DMS153 treated with DMSO at 0.1 percent for 48 hours (cell line): ENCODE data around the gene TSGA10.
"Not testable (repeated sequence)": the region's sequence is repeated elsewhere in the genome, so short reads cannot be mapped to it uniquely, and the experiment has no call there.

ENCODE experiments used
- DNase-seq: peaks from one replicate; lab custom pipeline; 2025; ENCODE audit not compliant: unreplicated experiment; lab: John Stamatoyannopoulos, UW

Gene TSGA10

GRCh38 chr2:99154643-99155536 is at the start of gene TSGA10, which contains the start of gene LIPT1:
TSGA10 (minus strand) TSS chr2:99154942; CDS start chr2:99109439, 45,503 bp downstream.
LIPT1 (plus strand) TSS chr2:99154967; CDS start chr2:99161958, 6,991 bp downstream.
- DNase-seq: peak; percentile 70

DNA sequence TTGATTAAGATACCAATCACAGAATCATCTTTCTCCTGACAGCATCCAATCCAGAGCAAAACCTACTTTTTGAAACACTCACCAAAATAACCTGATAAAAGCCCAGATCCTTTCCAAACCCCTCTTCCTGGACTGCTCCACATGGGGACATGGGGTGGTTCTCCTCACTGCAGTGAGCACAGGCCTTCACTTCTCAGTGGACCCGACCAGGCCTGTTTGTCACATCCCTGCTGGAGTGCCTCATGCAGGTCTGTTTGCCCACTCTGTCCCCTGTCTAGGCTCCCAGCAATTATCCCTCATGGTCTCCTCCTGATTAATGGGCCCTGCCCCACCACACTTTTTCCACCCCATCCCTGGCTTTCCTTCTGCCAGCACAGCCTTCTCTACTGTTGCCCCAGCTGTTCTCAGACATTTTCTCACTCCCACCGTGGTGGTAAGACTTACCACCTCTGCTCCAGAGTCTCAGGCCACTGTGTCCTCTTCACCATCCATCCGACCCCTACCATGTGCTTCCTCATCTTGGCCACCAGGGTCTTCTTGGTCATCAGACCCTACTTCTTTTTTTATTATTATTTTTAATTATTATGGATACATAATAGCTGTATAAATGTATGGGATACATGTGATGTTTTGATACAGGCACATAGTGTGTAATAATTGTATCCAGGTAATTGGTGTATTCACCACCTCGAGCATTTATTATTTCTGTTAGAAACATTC is 47.4 kb upstream of the TSGA10 start:
- DNase-seq: no peak

DNA sequence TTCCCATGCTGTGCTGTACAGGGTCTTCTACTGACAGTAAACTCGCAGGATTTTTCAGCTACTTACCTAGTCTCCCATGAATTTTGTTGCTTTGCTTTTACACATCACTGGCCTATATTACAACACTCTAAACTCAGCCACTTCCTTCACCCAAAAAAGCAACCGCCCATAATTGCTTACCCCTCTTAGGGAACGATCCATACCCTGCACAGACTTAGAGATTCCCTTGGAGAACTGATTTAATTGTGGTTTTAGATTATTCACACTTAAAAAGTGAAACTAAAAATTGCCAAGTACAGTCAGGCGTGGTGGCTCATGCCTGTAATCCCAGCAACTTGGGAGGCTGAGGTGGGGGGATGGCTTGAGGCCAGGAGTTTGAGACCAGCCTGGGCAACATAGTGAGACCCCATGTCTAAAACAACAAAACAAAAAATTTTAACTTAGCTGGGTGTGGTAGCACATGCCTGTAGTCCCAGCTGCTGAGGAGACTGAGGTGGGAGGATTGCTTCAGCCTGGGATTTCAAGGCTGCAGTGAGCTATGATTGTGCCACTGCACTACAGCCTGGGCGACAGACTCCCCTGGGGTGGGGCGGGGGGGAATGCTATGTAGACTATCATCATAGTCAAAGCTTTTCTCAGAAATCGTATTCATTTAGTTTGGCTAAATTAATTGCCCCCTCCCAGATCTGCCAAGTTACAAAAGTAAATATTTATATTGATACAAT is 45.5 kb upstream of the TSGA10 start:
- no peak for DNase-seq

GRCh38 chr2:99198103-99198841 is 43.5 kb upstream of the TSGA10 start:
- DNase-seq: no peak

DNA sequence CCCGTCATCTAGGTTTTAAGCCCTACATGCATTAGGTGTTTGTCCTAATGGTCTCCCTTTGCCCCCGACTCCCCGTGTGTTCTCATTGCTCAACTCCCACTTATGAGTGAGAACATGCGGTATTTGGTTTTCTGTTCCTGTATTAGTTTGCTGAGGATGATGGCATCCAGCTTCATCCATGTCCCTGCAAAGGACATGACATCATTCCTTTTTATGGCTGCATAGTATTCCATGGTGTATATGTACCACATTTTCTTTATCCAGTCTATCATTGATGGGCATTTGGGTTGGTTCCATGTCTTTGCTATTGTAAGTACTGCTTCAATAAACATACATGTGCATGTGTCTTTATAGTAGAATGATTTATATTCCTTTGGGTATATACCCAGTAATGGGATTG is 37.6 kb upstream of the TSGA10 start:
- DNase-seq: not testable (repeated sequence)

DNA sequence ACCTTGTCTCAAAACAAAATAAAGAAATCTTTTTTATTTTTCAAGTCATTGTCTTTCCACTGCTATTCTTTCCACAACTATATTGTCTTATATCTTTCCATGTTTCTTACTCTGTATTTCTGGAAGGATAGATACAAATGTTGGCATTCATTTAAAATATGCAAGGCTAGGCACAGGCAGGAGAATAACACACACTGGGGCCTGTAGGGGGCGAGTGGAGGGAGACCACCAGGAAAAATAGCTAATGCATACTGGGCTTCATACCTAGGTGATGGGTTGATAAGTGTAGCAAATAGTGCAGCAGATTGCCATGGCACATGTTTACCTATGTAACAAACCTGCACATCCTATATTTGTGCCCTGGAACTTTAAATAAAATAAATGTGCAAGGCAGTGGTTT is 35.8 kb upstream of the TSGA10 start:
- no peak for DNase-seq

DNA sequence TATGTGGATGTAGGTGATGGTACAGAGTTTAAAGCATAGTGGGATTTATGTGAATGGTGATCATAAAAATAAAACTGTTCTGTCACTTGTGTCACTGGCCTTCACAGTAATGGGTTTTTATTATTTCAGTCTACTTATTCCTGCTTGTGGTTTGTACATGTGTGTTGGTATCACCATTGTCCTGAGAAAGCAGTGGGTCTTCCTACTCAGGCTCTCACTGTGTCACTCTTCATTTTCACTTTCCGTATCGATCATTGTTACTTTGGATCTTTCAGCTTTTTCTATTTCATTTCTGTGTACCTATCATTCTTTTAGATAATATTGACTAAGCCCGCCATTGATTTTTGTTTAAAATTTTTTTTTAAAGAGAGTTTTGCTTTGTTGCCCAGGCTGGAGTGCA is 33.6 kb upstream of the TSGA10 start:
- DNase-seq: no peak

- no peak for DNase-seq
Observed at GRCh38 chr2:99187011-99187410, 32.3 kb upstream of the TSGA10 start.

DNA sequence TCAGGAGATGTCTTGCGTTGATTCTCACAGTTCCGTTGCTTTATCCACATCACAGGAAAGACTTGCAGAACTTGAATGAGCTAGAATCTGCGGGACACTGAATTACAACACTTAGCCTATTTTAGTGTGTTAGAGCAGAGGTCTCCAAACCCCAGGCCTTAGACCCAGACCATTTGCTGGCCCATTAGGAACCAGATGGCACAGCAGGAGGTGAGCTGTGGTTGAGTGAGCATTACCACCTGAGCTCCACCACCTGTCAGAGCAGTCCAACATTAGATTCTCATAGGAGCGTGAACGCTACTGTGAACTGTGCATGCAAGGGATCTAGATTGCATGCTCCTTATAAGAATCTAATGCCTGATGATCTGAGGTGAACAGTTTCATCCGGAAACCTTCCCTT is 30.1 kb upstream of the TSGA10 start:
- DNase-seq: no peak

DNA sequence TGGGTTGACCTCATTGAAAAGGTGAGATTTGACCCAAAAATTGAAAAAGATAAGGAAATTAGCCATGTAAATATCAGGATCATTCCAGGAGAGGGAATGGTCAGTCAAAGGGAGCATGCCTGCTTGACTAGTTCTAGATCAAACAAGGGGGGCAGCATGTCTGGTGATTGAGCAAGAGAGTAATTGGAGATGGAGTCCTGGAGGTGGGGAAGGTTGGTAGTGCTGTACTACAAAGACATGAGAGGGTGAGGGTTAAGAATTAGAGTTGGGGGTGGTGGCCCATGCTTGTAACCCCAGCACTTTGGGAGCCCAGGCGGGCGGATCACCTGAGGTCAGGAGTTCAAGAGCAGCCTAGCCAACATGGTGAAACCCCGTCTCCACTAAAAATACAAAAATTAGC is 28.3 kb upstream of the TSGA10 start:
- DNase-seq: no peak

DNA sequence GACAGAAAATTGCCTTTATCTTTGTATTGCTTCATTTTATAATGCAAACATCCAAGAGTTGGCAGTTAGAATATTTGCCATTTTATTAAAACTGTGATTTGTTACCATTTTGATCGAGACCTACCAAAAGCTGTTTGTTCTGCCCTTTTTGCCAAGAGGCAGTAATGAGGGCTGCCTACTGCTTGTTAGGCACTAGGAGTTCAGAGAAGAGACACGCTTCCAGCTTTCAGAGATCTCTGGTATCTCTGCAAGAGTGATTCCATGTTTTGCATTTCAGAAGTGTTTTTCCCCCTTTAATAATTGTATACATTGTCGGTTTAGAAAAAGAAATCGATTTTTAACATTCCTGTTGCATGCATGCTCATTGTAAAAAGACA is 26.9 kb upstream of the TSGA10 start:
- no peak for DNase-seq

DNA sequence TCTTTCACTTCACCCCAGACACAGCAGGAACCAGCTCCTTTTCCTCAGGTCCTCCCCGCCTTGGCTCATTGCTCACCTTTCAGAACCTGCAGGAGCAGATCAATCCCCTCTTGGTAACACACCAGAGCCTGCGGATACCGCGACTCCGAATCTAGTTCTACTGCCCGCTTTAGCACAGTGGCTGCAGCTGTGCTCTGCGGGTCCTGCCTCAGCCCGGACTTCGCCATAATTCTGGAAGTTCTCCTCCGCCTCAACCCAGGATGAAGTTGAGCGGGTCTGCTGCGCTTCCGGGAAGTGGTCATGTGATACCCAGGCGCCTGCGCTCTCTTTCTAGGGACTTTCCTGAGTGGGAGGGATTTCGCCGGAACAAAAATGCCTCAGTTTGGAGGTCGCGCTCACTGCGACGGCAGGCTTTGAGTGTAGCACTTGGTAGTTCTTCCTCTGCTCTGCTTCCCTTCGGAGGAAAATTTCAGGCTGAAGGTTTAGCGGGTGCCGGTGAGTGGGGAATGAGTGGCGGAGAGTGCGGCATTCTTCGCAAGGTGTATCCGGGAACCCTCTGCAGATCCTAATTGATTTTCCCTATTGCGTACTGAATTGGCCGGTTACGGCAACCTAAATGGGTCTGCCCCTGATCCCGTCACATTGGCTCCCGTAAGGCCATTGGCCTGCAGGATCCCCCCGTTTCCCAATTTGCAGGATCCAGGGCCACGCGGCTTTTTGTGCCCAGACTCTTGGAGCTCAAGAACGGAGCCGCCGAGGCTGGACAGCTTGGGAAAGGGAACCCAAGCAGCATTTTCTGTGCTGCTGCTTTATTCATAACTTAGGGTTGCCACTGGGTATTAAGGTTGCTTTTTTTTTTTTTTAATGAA is 26.2 kb upstream of the TSGA10 start, which contains the start of the genes MITD1 and MRPL30:
TSS of gene MITD1 (minus strand) at position 304 of the 869 bp plus-strand sequence. CDS start at position 227, 77 bp downstream.
TSS of gene MRPL30 (plus strand) at position 430 of the 869 bp plus-strand sequence. CDS start 5,020 bp downstream, outside the sequence.
- peak; percentile 84 for DNase-seq

- DNase-seq: no peak
Observed at GRCh38 chr2:99171377-99172140, 16.8 kb upstream of the TSGA10 start.

DNA sequence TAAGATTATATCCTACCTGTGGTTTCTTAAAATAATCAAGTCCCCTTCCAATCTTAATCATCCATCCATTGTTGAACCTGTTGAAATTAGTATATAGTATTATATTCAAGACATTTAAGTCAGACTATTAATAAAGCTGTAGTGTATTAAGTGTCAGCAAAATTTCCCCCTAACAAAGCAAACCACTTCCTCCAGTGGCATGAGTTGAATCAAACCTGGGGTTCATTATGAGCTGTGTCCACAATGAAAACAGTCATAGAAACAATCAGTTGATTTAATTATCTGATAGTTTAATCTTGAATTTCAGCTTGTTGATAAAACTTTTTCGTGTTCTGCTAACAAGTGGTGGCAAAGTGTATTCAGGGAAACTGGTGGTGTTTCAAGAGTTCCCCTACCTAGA is 14.8 kb upstream of the TSGA10 start:
- no peak for DNase-seq

DNA sequence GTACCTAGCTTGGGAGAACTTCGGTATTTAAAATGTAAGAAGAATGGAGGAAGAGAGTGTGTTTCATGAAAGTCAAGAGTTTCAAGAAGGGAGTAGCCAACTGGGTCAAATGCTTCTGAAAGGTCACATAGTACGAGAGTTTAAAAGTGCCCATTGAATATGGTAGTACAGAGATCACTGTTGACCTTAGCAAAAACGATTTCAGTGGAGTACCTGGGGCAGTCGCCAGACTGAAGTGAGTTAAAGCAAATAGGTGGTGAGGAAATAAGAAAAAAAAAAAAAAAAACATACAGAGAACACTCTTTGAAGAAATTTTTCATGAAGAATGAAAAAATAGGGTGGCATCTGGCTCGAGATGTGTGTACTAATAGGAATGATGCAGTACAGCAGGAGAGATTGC is 11.5 kb upstream of the TSGA10 start:
- no peak for DNase-seq

DNA sequence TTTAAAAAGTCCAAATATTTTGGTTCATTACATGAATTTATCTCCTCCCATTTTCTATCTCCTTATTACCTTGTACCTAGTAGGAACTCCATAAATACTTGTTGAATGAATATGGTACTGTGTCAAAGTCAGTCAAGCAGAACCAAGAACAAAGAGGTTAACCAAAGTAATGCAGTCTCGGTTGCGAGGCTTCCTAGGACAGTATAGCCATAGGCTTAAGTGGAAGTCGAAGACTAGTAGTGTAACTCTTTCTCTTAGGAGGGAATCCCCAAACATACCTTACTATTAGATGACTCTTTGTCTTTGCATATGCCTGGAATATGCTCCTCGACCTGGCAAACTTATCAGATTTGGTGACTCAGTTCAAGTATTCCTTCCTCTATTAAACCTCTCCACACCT is 4.9 kb upstream of the TSGA10 start:
- no peak for DNase-seq

- no peak for DNase-seq
Observed at GRCh38 chr2:99158599-99158998, 3.9 kb upstream of the TSGA10 start.

DNA sequence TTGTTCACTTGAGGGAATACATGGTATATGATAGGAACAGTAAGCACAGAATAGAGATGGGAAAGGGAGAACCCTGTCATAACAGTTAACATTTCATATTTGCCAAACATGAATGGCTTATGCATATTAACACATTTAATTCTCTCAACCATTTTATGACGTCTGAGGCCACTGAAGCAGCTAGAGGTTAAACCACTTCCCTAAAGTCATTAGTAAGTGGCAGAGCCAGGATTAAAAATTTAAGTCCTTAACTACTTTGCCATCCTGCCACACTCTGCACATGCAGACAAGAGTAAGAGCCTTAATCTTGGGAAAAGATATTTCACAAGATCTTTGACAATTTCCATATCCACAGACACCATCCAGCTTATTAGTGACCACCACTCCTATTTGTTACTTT is 2.1 kb upstream of the TSGA10 start:
- no peak for DNase-seq
